HG03139 (cell line): ENCODE results near the gene KIRREL3.
"Not testable (repeated sequence)": the region's sequence is repeated elsewhere in the genome, so short reads cannot be mapped to it uniquely, and the experiment has no call there.

Experiments used
- ATAC-seq: cut with Tn5 transposase; IDR thresholded peaks from one replicate; pipeline ENCODE4 v1.9.1; 2021; ENCODE audit not compliant: unreplicated experiment

Gene KIRREL3

GRCh38 chr11:126374562-126375300 lies 625.8 kb downstream of the KIRREL3 start:
- not testable (repeated sequence) for ATAC-seq

- ATAC-seq: not testable (repeated sequence)
Measured at GRCh38 chr11:126373389-126374066, 627.0 kb downstream of the KIRREL3 start.
